Measurements from ENCODE around the gene F8.

Gene F8

DNA sequence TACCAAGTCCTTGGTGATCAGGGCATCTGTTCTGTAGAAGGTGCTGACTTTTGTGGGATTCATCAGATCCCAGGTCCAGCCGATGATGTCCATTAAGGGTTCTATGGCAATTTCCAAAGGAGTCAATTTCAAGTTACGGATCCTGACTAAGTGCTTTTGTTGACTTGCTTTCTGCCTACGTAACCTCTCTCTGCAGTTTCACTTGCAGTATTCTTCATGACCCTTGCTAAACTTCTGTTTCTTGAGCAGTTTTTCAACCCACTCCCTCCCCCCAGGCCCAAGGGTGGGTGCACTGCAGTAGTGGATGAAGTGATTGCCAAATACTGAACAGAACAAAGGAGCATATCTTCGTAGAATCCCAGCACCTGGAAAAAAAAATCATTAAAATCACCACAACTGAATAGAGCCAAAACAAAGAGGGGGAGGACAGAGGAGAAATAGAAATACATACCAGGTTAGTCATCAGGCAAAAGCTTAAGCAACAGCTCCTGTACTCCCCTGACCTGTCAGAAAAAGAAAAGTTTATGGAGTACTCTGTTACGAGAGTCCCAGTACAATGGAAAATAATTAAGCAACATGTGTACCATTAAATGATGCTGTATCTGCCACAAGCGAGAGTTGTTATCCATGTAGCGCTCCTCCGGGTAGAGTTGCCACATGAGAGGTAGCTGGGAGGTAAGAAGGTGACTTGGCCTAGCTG is 42.7 kb upstream of the F8 start:
- TF ChIP-seq ZFX (IDR thresholded peaks at IDR 0.05) (no peak), CTCF (conservative IDR thresholded peaks at IDR 0.05) (no peak)
- no peak overlapping the region for H3K27ac ChIP-seq

DNA sequence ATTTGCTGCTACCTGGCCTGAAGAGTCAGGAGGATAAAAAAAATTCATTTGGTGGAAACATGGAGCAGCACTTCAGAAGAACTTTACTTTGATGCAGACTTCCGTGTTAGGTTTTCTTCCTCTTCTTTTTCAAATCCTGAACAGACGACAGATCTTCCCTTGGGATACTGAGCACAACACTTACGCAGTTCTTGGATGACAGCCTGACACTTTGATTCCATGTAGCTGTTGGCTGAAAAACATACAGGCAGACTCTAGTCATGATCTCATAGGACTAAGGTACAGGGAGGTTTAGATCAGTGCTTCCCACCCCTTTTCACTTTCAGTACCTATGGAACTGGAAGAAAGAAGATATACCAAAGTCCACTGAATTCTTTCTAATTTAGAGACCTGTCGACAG is 39.2 kb upstream of the F8 start:
- TF ChIP-seq ZFX (IDR thresholded peaks at IDR 0.05) (no peak), CTCF (conservative IDR thresholded peaks at IDR 0.05) (no peak)
- H3K27ac ChIP-seq, result no peak overlapping the region

- TF ChIP-seq CTCF (conservative IDR thresholded peaks at IDR 0.05) (peak; percentile 77), ZFX (IDR thresholded peaks at IDR 0.05) (no peak)
- peak overlapping the region; percentile 22; the same call in 1 of the 2 replicates for H3K27ac ChIP-seq
Observed at GRCh38 chrX:155056877-155057792, 34.6 kb upstream of the F8 start.

- H3K27ac ChIP-seq, result no peak overlapping the region
- no peak for TF ChIP-seq CTCF (conservative IDR thresholded peaks at IDR 0.05)
- no peak for TF ChIP-seq ZFX (IDR thresholded peaks at IDR 0.05)
Observed at GRCh38 chrX:155056471-155056870, 33.9 kb upstream of the F8 start.

GRCh38 chrX:155055494-155055893 is 33.0 kb upstream of the F8 start:
- no peak overlapping the region for H3K27ac ChIP-seq
- TF ChIP-seq CTCF (conservative IDR thresholded peaks at IDR 0.05) (no peak), ZFX (IDR thresholded peaks at IDR 0.05) (no peak)

DNA sequence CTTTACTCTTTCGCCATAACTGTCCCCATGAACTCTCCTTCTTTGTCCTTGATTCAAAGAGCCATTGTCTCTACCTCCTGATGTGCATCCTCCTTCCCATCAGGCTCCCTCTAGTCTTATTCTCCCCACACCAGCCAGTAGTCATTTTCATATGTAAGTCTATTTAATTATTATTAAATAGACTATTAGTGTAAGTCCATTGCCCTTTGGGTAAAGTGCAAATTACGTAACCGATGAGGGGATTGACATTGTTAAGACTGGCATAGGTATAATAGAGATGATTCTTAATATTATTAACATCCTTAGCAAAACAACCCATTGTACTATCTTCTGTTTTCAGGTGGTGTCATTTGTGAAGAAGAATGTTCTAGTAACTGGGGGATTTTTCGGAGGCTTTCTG is 31.7 kb upstream of the F8 start:
- H3K27ac ChIP-seq, result no peak overlapping the region
- no peak for TF ChIP-seq CTCF (conservative IDR thresholded peaks at IDR 0.05)
- TF ChIP-seq ZFX (IDR thresholded peaks at IDR 0.05), result no peak

DNA sequence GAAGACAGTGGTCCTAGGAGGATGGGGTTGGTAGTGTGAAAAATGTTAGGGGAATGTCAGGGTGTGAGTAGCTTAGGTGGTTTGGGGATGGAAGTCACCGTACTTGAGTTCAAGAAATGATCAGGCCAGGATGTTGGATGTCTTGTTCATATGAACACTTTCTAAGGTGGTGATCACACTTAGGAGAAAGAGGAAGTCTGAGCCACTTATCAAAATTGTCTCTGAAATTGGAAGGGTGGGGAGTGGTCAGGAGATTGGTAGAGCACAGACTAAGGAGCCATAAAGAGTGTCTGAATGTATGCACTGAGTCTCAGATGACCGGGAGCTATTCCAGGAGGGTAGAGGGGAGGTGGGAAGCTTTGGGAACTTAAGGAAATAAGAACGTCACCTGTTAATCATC is 31.1 kb upstream of the F8 start:
- no peak for TF ChIP-seq ZFX (IDR thresholded peaks at IDR 0.05)
- TF ChIP-seq CTCF (conservative IDR thresholded peaks at IDR 0.05), result no peak
- no peak overlapping the region for H3K27ac ChIP-seq
